GM11168 (cell line): Measurements from ENCODE around the gene CYP4F3.
"Not testable (repeated sequence)": the region's sequence is repeated elsewhere in the genome, so short reads cannot be mapped to it uniquely, and the experiment has no call there.

Experiments
- in situ Hi-C: fragments of 300-500 bp; cut with MboI; formaldehyde crosslinking; loops from one replicate; pipeline ENCODE4 v1.12.0; 2022; ENCODE audit warnings: low sequenced_read_pairs; ENCODE audit not compliant: unreplicated experiment

Gene CYP4F3

GRCh38 chr19:15640294-15640903, at the start of gene CYP4F3:
Gene CYP4F3 (plus strand): TSS chr19:15640897. CDS start chr19:15641416, 519 bp downstream.
- in situ Hi-C loops, result loop anchor here (25.0 kb wide), 1 partner anchor 547 kb away; the partner anchor contains the start of genes AP1M1 and FAM32A

- in situ Hi-C loops, result no loop called here
Observed at GRCh38 chr19:15591796-15592195, 48.9 kb upstream of the CYP4F3 start.

GRCh38 chr19:15592506-15592905, 48.2 kb upstream of the CYP4F3 start:
- in situ Hi-C loops, result not testable (repeated sequence)

- in situ Hi-C loops, result not testable (repeated sequence)
Observed at GRCh38 chr19:15593766-15594165, 46.9 kb upstream of the CYP4F3 start.

GRCh38 chr19:15595069-15595468, 45.6 kb upstream of the CYP4F3 start:
- in situ Hi-C loops, result no loop called here

- in situ Hi-C loops, result not testable (repeated sequence)
Observed at GRCh38 chr19:15607978-15608925, 32.4 kb upstream of the CYP4F3 start.

- in situ Hi-C loops, result no loop called here
Observed at GRCh38 chr19:15609261-15609660, 31.4 kb upstream of the CYP4F3 start.

- in situ Hi-C loops, result no loop called here
Observed at GRCh38 chr19:15612342-15612741, 28.4 kb upstream of the CYP4F3 start.

- in situ Hi-C loops, result no loop called here
Observed at GRCh38 chr19:15613338-15613737, 27.4 kb upstream of the CYP4F3 start.

- in situ Hi-C loops, result no loop called here
Observed at GRCh38 chr19:15614507-15615379, 26.0 kb upstream of the CYP4F3 start, which contains the start of gene CYP4F8. Gene CYP4F8 (plus strand): TSS chr19:15615218. CDS start chr19:15615617, 399 bp downstream.

GRCh38 chr19:15615526-15615925, 25.2 kb upstream of the CYP4F3 start:
- in situ Hi-C loops, result no loop called here

- in situ Hi-C loops, result no loop called here
Observed at GRCh38 chr19:15616183-15616582, 24.5 kb upstream of the CYP4F3 start.

- in situ Hi-C loops, result no loop called here
Observed at GRCh38 chr19:15616627-15617270, 23.9 kb upstream of the CYP4F3 start.

- in situ Hi-C loops, result no loop called here
Observed at GRCh38 chr19:15618321-15618720, 22.4 kb upstream of the CYP4F3 start.

- in situ Hi-C loops, result no loop called here
Observed at GRCh38 chr19:15621801-15622200, 18.9 kb upstream of the CYP4F3 start.

- in situ Hi-C loops, result no loop called here
Observed at GRCh38 chr19:15622991-15623390, 17.7 kb upstream of the CYP4F3 start.

- in situ Hi-C loops, result no loop called here
Observed at GRCh38 chr19:15623711-15624318, 16.9 kb upstream of the CYP4F3 start.

- in situ Hi-C loops, result loop anchor here (25.0 kb wide), 1 partner anchor 559 kb away; the partner anchor contains the start of genes AP1M1 and FAM32A
Observed at GRCh38 chr19:15628236-15629002, 12.3 kb upstream of the CYP4F3 start.
